Activated T-cell treated with anti-CD3 and anti-CD28 coated beads, Interleukin-2, amount 50 U/mL, for 24 hours (primary cell): ENCODE data around the gene ARL5C.

Experiments
- DNase-seq: peaks from one replicate; pipeline ENCODE4 v3.0.0-alpha.2; 2020
- H3K27ac Mint-ChIP-seq: 2 replicates; pipeline ENCODE4 v1.8.0; 2020; ENCODE audit warnings: mild to moderate bottlenecking, mixed read lengths
- H3K27me3 Mint-ChIP-seq: 2 replicates; pipeline ENCODE4 v1.8.0; 2020; ENCODE audit warnings: mixed read lengths
- H3K36me3 Mint-ChIP-seq: 2 replicates; pipeline ENCODE4 v1.8.0; 2020; ENCODE audit warnings: low read depth, mixed read lengths
- H3K4me1 Mint-ChIP-seq: 2 replicates; pipeline ENCODE4 v1.8.0; 2020; ENCODE audit warnings: low read depth, mixed read lengths
- H3K4me3 Mint-ChIP-seq: 2 replicates; pipeline ENCODE4 v1.8.0; 2020; ENCODE audit warnings: mild to moderate bottlenecking, moderate library complexity, mixed read lengths
- H3K9me3 Mint-ChIP-seq: 2 replicates; pipeline ENCODE4 v1.8.0; 2020; ENCODE audit warnings: mixed read lengths

The ARL5C gene

DNA sequence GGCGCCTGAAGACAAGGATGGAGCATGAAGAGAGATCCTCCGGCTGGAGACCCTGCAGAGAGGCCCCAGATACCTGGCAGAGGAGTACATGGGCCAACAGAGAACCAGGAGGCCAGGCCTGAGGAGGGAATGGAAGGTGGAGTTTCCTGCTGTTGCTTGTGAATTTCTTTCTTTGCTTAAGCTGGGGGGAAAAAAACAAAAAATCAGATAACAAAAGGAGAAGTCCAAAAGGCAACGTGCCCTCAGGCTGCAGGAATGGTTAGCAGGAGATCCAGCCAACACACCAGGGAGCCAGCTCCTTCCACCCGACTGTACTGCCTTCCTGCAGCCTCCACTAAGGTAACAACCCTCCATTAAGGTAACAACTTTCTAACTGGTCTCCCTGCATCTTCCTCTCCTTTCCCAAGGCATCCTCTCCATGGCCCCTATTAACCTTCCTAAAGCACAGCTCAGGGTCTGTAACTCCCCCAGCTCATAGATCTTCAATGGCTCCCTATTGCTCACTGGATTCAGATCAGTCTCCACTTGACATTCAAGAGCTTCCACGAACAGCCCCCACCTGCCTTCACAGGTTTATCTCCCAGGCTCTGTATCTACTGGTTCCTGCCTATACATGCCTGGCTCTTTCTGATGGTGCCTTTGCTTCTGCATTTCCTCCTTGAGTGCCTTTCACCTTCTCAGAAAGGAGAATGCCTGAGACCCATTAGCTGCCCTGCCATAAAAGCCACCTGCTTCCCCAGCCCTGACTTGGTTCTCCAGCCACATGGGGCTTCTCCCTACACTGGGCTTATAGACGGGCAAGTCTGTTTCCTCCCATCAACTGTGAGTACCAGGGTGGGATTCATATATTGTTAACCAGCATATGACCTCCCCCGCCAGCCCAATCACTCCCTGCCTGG is 725 bp upstream of the ARL5C start:
- Mint-ChIP-seq H3K27me3 (peaks cover 39% of the 10 kb centered on the region), H3K4me3 (no peak overlapping the region), H3K9me3 (peaks cover 6% of the 10 kb centered on the region), H3K36me3 (no peaks in the 10 kb centered on the region), H3K4me1 (peaks cover 19% of the 10 kb centered on the region), H3K27ac (no peak overlapping the region)
- no peak for DNase-seq

DNA sequence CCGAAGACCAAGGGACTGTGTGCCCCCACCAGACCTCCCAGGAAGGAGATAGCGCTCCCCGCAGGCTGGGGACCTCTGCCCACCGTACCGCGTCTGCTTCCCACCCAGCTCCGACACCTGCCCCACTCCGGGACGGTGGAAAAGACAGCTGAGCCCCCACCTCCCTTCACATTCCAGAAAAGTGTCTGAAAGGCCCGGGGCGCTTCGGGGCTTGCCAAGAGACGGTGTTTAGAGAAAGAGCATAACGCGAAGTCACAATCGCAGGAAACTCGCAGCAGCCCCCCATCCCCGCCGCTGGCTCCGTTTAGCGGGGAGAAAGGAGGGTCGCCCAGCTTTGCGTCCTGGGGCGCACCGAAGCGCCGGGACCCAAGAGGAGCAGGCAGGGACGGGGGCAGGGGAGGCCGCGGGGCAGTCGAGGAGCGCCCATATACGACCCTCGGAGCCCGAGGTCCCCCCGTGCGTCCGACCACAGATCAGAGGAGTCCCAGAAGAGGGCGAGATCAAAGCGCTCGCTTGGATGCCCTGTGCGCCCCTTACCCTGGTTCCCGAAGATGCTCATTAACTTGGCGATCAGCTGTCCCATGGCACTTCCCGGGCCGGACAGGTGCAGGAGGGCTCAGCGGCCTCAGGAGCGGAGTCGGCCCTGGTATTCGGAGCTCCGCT is 652 bp downstream of the ARL5C start:
- Mint-ChIP-seq H3K9me3 (peaks cover 6% of the 10 kb centered on the region), H3K27ac (peak overlapping the region; percentile 24), H3K27me3 (peaks cover 37% of the 10 kb centered on the region), H3K36me3 (no peaks in the 10 kb centered on the region), H3K4me3 (peak overlapping the region; percentile 85), H3K4me1 (peaks cover 19% of the 10 kb centered on the region)
- DNase-seq, result no peak

DNA sequence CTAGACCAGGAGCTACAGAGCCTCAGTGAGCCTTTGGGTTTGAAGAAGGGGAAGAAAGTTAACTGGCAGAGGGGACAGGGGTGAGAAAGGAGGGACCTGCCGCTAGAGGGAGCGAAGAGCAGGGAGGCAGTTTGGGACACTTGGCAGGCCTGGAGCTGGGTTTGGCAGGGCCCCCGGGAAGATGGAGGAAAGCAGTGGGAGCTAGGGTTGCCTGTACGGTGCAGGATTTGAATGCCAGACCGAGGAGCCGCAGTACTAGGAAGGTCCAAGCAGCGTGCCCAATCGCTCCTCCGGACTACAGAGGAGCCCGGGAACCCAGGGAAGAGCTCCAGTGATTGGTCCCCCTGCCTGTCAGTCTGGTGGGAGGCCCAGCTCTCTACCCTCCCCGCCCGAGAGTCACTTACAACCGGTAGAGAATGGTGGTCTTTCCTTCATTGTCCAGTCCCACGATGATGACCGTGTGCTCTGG is 1.3 kb downstream of the ARL5C start:
- H3K4me1 Mint-ChIP-seq, result peaks cover 19% of the 10 kb centered on the region
- peaks cover 37% of the 10 kb centered on the region for H3K27me3 Mint-ChIP-seq
- no peaks in the 10 kb centered on the region for H3K36me3 Mint-ChIP-seq
- DNase-seq, result peak; percentile 86
- peak overlapping the region; percentile 85 for H3K4me3 Mint-ChIP-seq
- H3K27ac Mint-ChIP-seq, result peak overlapping the region; percentile 24
- H3K9me3 Mint-ChIP-seq, result peaks cover 6% of the 10 kb centered on the region

DNA sequence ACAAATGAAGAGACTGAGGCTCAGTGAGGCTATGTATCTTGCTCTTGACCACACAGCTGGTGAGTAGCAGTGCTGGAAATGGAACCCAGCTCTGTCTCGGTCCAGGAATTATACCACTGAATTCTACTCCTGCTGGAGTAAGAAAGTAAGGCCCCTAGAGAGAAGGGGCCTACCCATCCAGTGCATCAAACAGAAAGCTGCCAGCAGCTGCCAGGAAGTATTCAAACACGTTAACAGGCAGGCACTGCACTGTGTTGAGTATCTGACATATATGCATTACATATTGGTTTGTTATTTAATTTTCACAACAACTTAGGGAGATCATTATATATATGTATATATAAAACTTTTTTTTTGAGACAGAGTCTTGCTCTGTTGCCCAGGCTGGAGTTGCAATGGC is 4.0 kb downstream of the ARL5C start:
- peaks cover 24% of the 10 kb centered on the region for H3K27me3 Mint-ChIP-seq
- no peak for DNase-seq
- no peaks in the 10 kb centered on the region for H3K9me3 Mint-ChIP-seq
- peaks cover 10% of the 10 kb centered on the region for H3K4me1 Mint-ChIP-seq
- no peak overlapping the region for H3K4me3 Mint-ChIP-seq
- H3K27ac Mint-ChIP-seq, result no peak overlapping the region
- no peaks in the 10 kb centered on the region for H3K36me3 Mint-ChIP-seq

DNA sequence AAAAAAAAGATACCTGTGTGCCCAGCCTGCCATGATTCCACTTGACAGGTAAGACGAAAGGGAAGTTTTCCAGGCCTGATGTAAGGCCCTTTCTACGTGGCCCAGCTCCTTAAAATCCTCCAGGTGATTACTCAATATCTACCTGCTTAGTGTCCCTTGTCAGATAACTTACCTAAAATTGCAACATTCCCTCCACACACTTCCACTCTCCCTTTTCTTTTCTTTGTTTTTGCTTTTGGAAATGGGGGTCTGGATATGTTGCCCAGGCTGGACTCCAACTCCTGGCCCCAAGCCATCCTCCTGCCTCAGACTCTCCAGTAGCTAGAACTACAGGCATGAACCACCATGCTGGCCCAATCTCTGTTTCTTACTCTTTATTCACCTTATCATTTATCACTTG is 7.3 kb downstream of the ARL5C start:
- H3K27me3 Mint-ChIP-seq, result peaks cover 6% of the 10 kb centered on the region
- no peaks in the 10 kb centered on the region for H3K9me3 Mint-ChIP-seq
- H3K36me3 Mint-ChIP-seq, result peaks cover 7% of the 10 kb centered on the region
- peaks cover 9% of the 10 kb centered on the region for H3K4me1 Mint-ChIP-seq
- no peak overlapping the region for H3K27ac Mint-ChIP-seq
- no peak overlapping the region for H3K4me3 Mint-ChIP-seq
- no peak for DNase-seq

DNA sequence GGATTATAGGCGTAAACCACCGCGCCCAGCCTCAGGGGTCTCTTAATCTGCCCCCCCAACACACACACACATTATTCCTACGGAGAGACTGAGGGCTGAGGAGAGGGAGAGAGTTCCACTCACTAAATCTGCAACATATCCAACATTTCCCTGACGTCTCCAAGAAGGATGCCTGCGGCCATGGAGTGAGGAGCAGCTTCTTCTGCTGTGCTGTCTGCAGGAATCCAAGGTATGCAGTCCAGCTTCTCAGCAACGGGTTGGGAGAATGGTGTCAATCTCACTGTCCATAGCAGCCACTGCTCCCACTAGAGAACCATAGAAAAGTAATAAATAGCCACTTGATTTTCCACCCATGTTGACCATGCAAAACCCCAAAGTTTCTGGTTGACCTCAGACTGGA is 9.5 kb downstream of the ARL5C start:
- Mint-ChIP-seq H3K27ac (no peak overlapping the region), H3K36me3 (peaks cover 7% of the 10 kb centered on the region)
- DNase-seq, result no peak

DNA sequence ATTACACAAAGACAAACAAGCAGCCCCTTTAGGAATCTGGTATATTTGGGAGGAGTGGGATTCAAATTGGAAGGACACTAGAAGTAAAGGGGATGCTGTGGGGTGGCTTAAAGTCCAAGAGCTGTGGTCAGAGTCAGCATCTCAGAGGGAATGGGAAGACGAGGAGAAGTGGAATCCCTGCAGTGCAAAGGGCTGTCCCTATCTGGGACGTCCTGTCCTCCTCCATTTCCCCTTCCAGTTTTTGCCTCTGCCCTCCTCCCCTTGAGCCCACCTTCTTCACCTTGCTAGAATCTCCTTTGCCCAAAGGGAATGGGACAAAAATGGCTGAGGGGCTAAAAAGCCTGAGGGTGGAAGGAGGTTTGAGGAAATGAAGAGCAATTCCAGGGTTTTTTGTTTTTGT is 10.3 kb downstream of the ARL5C start:
- Mint-ChIP-seq H3K4me3 (no peak overlapping the region), H3K27ac (no peak overlapping the region), H3K27me3 (peaks cover 6% of the 10 kb centered on the region)

More for the DNA sequence above, 9.5 kb downstream of the ARL5C start:
- Mint-ChIP-seq H3K27me3 (peaks cover 6% of the 10 kb centered on the region), H3K4me1 (peaks cover 28% of the 10 kb centered on the region), H3K4me3 (no peak overlapping the region), H3K9me3 (no peaks in the 10 kb centered on the region)

DNA sequence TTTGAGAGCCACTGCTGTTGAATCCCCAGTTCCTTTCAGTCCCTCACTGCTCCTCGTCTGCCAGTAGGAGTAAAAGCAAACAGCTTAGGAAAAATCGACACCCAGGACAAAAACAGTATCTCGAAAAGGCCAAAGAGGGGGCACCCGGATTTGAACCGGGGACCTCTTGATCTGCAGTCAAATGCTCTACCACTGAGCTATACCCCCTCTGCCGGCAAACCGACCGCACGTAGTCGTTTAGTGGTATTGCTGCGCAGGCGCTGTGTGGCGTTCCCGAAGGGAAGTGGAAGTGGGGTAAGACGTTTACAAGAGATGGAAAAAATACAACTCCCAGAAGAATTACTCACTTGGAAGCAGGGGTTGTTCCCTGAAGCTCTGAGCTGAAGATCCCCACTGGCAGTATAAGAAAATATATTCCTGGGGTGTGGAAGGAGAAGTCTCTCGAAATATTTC is 12.3 kb downstream of the ARL5C start:
- DNase-seq, result peak; percentile 98
- peaks cover 42% of the 10 kb centered on the region for H3K4me1 Mint-ChIP-seq
- H3K27me3 Mint-ChIP-seq, result peaks cover 6% of the 10 kb centered on the region
- peak overlapping the region; percentile 98 for H3K4me3 Mint-ChIP-seq
- H3K36me3 Mint-ChIP-seq, result peaks cover 7% of the 10 kb centered on the region
- no peaks in the 10 kb centered on the region for H3K9me3 Mint-ChIP-seq
- H3K27ac Mint-ChIP-seq, result peak overlapping the region; percentile 98

More for the DNA sequence above, 10.3 kb downstream of the ARL5C start:
- peaks cover 7% of the 10 kb centered on the region for H3K36me3 Mint-ChIP-seq
- peaks cover 33% of the 10 kb centered on the region for H3K4me1 Mint-ChIP-seq
- H3K9me3 Mint-ChIP-seq, result no peaks in the 10 kb centered on the region
- no peak for DNase-seq

DNA sequence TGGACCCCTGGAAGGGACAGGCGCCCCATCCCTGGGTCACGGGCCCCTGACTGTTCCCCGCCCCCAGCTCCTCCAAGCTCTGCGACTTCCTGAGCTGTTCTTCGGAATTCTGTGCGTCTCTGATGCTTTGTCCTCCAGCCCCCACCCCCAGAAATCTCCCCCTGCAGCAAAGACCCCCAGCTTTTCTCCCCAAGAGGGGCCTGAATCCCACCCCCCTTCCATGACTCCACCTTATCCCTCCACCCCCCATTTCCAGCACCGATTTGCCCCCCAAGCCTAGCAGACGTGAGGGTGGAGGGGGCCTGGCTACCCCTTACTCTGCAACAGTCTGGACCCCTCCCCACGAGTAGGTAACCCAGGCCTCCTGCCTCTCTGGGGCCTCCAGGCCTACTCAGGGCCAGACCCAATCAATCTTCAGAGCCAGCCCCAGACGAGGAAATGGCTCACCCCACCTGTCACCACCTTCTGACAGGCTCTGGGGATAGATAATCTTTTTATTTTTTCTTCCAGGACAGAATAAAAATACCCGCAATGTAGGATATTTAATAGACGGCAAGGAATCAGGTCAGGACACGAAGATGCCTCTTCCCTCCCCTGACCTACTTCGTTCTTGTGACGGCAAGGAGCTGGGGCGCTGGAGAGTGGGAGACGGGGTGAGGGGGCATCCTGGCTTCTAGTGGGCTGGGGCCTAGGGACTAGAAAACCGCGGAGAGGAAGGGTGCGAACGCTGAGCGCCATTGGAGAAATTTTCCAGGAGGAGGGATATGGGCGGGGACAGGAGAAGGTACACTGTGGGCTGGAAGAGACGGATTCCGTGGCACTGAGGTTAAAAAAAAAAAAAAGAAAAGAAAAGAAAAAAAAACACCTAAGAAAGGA is 13.8 kb downstream of the ARL5C start:
- H3K9me3 Mint-ChIP-seq, result no peaks in the 10 kb centered on the region
- H3K36me3 Mint-ChIP-seq, result peaks cover 7% of the 10 kb centered on the region
- peak; percentile 51 for DNase-seq
- H3K4me1 Mint-ChIP-seq, result peaks cover 42% of the 10 kb centered on the region
- peaks cover 6% of the 10 kb centered on the region for H3K27me3 Mint-ChIP-seq
- peak overlapping the region; percentile 98 for H3K4me3 Mint-ChIP-seq
- H3K27ac Mint-ChIP-seq, result peak overlapping the region; percentile 98

DNA sequence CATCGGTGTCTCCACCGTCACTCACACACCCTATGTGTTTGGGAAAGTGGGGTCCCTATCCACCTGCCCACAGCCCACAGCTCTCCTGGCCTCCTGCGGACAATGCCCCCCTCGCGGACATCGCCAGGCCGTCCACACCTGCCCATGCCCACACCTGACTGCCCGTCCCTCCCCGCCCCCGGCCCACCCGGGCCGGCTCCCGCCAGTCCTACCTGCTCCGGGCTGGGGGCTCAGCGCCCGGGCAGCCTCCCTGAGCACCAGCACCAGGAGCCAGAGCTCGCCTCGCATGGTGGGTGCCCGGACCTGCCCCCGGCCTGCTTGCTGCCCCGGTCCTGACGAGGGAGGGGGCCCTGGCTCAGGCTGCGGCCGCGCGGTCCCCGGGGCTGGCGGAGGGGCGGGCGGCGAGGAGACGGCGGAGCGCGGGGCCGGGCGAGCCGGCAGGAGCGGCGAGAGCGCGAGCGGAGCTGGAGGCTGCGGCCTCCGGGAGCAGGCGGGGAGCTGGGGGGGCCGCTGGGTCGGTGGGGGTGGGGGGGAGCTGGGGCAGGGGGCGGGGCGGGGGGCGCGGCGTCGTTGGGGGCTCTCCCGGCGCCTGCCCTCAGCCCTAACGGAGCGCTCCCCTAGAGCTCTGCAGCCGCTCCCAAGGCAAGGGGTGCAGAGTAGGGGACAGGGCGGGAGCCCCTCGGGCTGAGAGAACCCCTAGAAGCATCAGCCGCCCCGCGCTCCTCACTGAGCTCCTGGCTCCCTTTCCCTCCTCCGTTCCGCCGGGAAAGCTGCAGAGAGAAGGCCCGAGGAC is 14.6 kb downstream of the ARL5C start, which contains the start of gene PLXDC1:
Gene PLXDC1, minus strand, starts transcription at position 488 of the 793 bp plus-strand sequence. Its CDS starts 200 bp downstream, at position 288.
- H3K27ac Mint-ChIP-seq, result peak within 1 kb of the TSS; percentile 98
- peak within 1 kb of the TSS; percentile 98 for H3K4me3 Mint-ChIP-seq
- DNase-seq, result peak; percentile 59
- peaks cover 42% of the 10 kb centered on the region for H3K4me1 Mint-ChIP-seq
- peaks cover 6% of the 10 kb centered on the region for H3K27me3 Mint-ChIP-seq
- peaks cover 7% of the 10 kb centered on the region for H3K36me3 Mint-ChIP-seq
- no peaks in the 10 kb centered on the region for H3K9me3 Mint-ChIP-seq

DNA sequence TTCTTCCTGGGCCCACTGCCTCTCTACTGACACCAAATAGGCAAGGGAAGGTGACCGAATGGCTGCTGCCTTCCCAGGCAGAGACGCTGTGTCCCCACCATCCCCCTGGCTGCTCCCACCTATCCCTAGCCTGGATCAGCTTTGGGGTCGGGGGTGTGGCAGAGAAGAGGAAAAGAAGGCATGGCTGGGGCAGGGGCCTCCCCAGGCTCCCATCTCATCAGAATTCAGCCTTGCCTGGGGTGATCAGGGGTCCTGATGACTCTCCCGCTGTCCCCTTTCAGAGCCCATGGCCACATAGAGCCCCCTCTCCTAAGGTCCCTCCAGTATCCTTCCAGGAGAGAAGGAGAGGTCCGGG is 15.2 kb downstream of the ARL5C start:
- Mint-ChIP-seq H3K36me3 (peaks cover 7% of the 10 kb centered on the region), H3K27me3 (peaks cover 6% of the 10 kb centered on the region), H3K4me1 (peaks cover 42% of the 10 kb centered on the region), H3K9me3 (no peaks in the 10 kb centered on the region), H3K4me3 (peak overlapping the region; percentile 68), H3K27ac (no peak overlapping the region)
- DNase-seq, result no peak

DNA sequence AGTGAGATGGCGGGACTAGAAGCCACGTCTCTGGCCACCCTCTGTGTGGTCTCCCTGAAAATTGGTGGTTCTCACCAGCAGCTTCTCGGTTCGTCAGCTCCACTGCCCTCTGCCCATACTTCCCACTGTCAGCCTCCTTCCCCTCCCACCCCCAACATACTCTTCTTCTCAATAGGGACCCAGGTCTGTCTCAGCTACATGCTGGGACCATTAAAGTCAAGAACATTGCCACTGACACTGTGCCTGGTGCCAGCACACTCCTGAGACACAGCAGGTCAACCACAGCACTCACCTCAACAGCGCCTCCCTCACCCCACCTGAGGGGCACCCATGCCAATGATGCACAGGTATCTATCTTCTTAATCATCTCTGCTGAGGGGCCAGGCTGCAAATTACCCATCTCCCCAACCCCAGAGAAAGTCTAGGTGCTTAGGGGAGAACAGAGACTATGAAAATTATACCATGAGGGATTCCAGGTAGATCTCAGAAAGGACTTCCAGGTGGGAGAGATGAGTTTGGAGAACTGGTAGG is 15.8 kb downstream of the ARL5C start:
- H3K4me1 Mint-ChIP-seq, result peaks cover 43% of the 10 kb centered on the region
- no peak overlapping the region for H3K27ac Mint-ChIP-seq
- no peaks in the 10 kb centered on the region for H3K9me3 Mint-ChIP-seq
- peak overlapping the region; percentile 68 for H3K4me3 Mint-ChIP-seq
- peaks cover 7% of the 10 kb centered on the region for H3K36me3 Mint-ChIP-seq
- H3K27me3 Mint-ChIP-seq, result peaks cover 6% of the 10 kb centered on the region
- no peak for DNase-seq
